Brain microvascular endothelial cell (primary cell): ENCODE measurements around the gene HES3.

Experiments
- DNase-seq: peaks from one replicate; pipeline ENCODE4 v3.0.0-alpha.2; 2020
- H3K27ac ChIP-seq: fragments of 250-450 bp; sonication (Bioruptor Pico); 2 replicates; pipeline ENCODE4 v1.5.1; 2020; ENCODE audit warnings: mild to moderate bottlenecking, moderate library complexity
- H3K27me3 ChIP-seq: fragments of 250-450 bp; sonication (Bioruptor Pico); replicated peaks from 2 replicates; pipeline ENCODE4 v1.5.1; 2020; ENCODE audit warnings: mild to moderate bottlenecking
- H3K36me3 ChIP-seq: fragments of 250-450 bp; sonication (Bioruptor Pico); replicated peaks from 2 replicates; pipeline ENCODE4 v1.5.1; 2020; ENCODE audit warnings: mild to moderate bottlenecking
- H3K4me3 ChIP-seq: 2 replicates; pipeline ENCODE4 v1.5.1; 2011; ENCODE audit warnings: low read depth, mild to moderate bottlenecking, control low read depth, low read length, moderate library complexity
- CTCF ChIP-seq: IDR thresholded peaks from 2 replicates; pipeline ENCODE4 v1.5.1; 2011; ENCODE audit warnings: low read depth, mild to moderate bottlenecking, moderate library complexity, low read length, control low read depth, inconsistent platforms; ENCODE audit errors: missing control alignments
- in situ Hi-C: cut with HindIII; loops from 2 replicates; pipeline ENCODE4 v1.10.0; 2017; ENCODE audit warnings: low sequenced_read_pairs, low pct_ligation_motif_present

Gene HES3

DNA sequence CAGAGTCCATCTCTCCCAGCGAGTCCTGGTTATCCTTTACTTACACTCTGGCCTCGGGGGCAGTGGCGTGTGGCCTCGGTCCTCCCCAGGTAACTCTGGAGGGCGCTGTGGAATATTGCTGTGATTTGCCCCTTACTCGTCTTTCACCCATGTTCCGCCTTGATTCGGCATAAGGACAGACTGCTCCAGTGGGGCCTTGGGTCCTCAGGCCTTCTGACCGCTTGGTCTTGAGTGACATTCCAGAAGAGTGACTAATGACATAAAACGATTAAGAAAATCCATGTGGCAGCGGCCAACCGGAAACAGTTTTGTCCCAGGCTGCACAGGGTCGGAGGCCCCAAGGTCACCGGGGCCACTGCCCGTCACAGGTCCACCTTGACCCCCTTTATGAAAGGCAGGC is 19.3 kb upstream of the HES3 start:
- peaks cover 21% of the 10 kb centered on the region for H3K36me3 ChIP-seq

DNA sequence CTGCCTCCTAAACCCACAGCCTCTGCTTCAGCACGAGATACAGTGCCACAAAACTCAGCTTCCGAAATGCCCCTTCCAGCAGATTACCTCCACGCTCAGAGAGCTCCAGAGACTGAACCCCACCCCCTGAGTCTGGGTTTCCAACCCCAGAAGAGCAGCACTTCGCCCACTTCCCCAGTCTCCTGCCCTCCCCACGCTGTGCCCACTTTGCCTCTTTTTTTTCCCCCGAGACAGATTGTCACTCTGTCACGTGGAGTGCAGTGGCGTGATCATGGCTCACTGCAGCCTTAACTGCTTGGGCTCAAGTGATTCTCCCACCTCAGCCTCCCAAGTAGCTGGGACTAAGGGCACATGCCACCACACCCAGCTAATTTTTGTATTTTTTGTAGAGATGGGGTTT is 18.3 kb upstream of the HES3 start:
- Histone ChIP-seq H3K27me3 (no peaks in the 10 kb centered on the region), H3K36me3 (peaks cover 21% of the 10 kb centered on the region), H3K27ac (no peak overlapping the region), H3K4me3 (no peak overlapping the region)
- no peak for TF ChIP-seq CTCF
- in situ Hi-C loops = no loop called here
- DNase-seq = no peak

More for the DNA sequence above, 19.3 kb upstream of the HES3 start:
- no peaks in the 10 kb centered on the region for H3K27me3 ChIP-seq
- TF ChIP-seq CTCF = no peak
- in situ Hi-C loops = no loop called here
- no peak overlapping the region for H3K4me3 ChIP-seq
- no peak overlapping the region for H3K27ac ChIP-seq
- no peak for DNase-seq

GRCh38 chr1:6233376-6233775 is 10.6 kb upstream of the HES3 start:
- H3K4me3 ChIP-seq = no peak overlapping the region
- peaks cover 16% of the 10 kb centered on the region for H3K36me3 ChIP-seq
- no peak for DNase-seq
- H3K27ac ChIP-seq = no peak overlapping the region
- in situ Hi-C loops = no loop called here
- no peaks in the 10 kb centered on the region for H3K27me3 ChIP-seq
- TF ChIP-seq CTCF = no peak

- no peak for TF ChIP-seq CTCF
- Histone ChIP-seq H3K27ac (no peak overlapping the region), H3K27me3 (no peaks in the 10 kb centered on the region), H3K36me3 (peaks cover 16% of the 10 kb centered on the region), H3K4me3 (peak overlapping the region; percentile 82)
- in situ Hi-C loops = no loop called here
- no peak for DNase-seq
Observed at GRCh38 chr1:6234502-6235295, 9.3 kb upstream of the HES3 start.

GRCh38 chr1:6235296-6235677 is 8.7 kb upstream of the HES3 start:
- TF ChIP-seq CTCF = no peak
- in situ Hi-C loops = no loop called here
- Histone ChIP-seq H3K4me3 (peak overlapping the region; percentile 82), H3K27me3 (peaks cover 4% of the 10 kb centered on the region), H3K36me3 (peaks cover 16% of the 10 kb centered on the region), H3K27ac (no peak overlapping the region)
- no peak for DNase-seq

GRCh38 chr1:6237093-6237492 is 6.9 kb upstream of the HES3 start:
- H3K4me3 ChIP-seq = no peak overlapping the region
- H3K27ac ChIP-seq = no peak overlapping the region
- no peak for TF ChIP-seq CTCF
- peaks cover 20% of the 10 kb centered on the region for H3K27me3 ChIP-seq
- no peak for DNase-seq
- H3K36me3 ChIP-seq = peaks cover 10% of the 10 kb centered on the region
- in situ Hi-C loops = no loop called here
